ENCODE data around the gene RNF44. TPM values are rescaled to one million over a fixed set of nuclear protein-coding genes. Genes with fewer than 3 reads are reported as not detected.

RNF44 gene
- polyA plus RNA-seq, 1 donor = 56.3 TPM

GRCh38 chr5:176543428-176544182 is 6.4 kb upstream of the RNF44 start:
- no CpG with 5 or more reads among the region's 63 CpGs for WGBS (ENCODE audit: insufficient coverage, low lambda C conversion rate)
- H3K4me1 ChIP-seq (ENCODE audit: control insufficient read depth, insufficient read depth, low read length) = peaks cover 54% of the 10 kb centered on the region

GRCh38 chr5:176542596-176543427 is 5.6 kb upstream of the RNF44 start:
- Histone ChIP-seq H3K9me3 (ENCODE audit: control insufficient read depth, low read depth, low read length) (no peaks in the 10 kb centered on the region), H3K36me3 (ENCODE audit: control insufficient read depth, insufficient read depth, low read length) (no peaks in the 10 kb centered on the region), H3K4me3 (ENCODE audit: low read length) (peak overlapping the region; percentile 62), H3K27ac (ENCODE audit: low read length) (peak overlapping the region; percentile 86), H3K4me1 (ENCODE audit: control insufficient read depth, insufficient read depth, low read length) (peaks cover 53% of the 10 kb centered on the region), H3K27me3 (ENCODE audit: control insufficient read depth, insufficient read depth, low read length) (no peaks in the 10 kb centered on the region)
- no CpG with 5 or more reads among the region's 110 CpGs for WGBS (ENCODE audit: insufficient coverage, low lambda C conversion rate)
- DNase-seq = no peak

More at GRCh38 chr5:176543428-176544182, 6.4 kb upstream of the RNF44 start:
- no peaks in the 10 kb centered on the region for H3K9me3 ChIP-seq (ENCODE audit: control insufficient read depth, low read depth, low read length)
- H3K4me3 ChIP-seq (ENCODE audit: low read length) = peak overlapping the region; percentile 77
- no peaks in the 10 kb centered on the region for H3K36me3 ChIP-seq (ENCODE audit: control insufficient read depth, insufficient read depth, low read length)
- DNase-seq = peak; percentile 85 to 93
- peak overlapping the region; percentile 92 for H3K27ac ChIP-seq (ENCODE audit: low read length)
- no peaks in the 10 kb centered on the region for H3K27me3 ChIP-seq (ENCODE audit: control insufficient read depth, insufficient read depth, low read length)

GRCh38 chr5:176542135-176542595 is 5.0 kb upstream of the RNF44 start:
- Histone ChIP-seq H3K4me1 (ENCODE audit: control insufficient read depth, insufficient read depth, low read length) (peaks cover 48% of the 10 kb centered on the region), H3K27ac (ENCODE audit: low read length) (peak overlapping the region; percentile 86), H3K36me3 (ENCODE audit: control insufficient read depth, insufficient read depth, low read length) (no peaks in the 10 kb centered on the region), H3K4me3 (ENCODE audit: low read length) (peak overlapping the region; percentile 62), H3K27me3 (ENCODE audit: control insufficient read depth, insufficient read depth, low read length) (no peaks in the 10 kb centered on the region), H3K9me3 (ENCODE audit: control insufficient read depth, low read depth, low read length) (no peaks in the 10 kb centered on the region)
- DNase-seq = peak in 1 of 2 donors; percentile 71
- no CpG with 5 or more reads among the region's 16 CpGs for WGBS (ENCODE audit: insufficient coverage, low lambda C conversion rate)

- peaks cover 2% of the 10 kb centered on the region for H3K9me3 ChIP-seq (ENCODE audit: control insufficient read depth, low read depth, low read length)
- H3K27ac ChIP-seq (ENCODE audit: low read length) = peak overlapping the region; percentile 86
- no peaks in the 10 kb centered on the region for H3K36me3 ChIP-seq (ENCODE audit: control insufficient read depth, insufficient read depth, low read length)
- H3K27me3 ChIP-seq (ENCODE audit: control insufficient read depth, insufficient read depth, low read length) = no peaks in the 10 kb centered on the region
- H3K4me3 ChIP-seq (ENCODE audit: low read length) = peak overlapping the region; percentile 4
- WGBS (ENCODE audit: insufficient coverage, low lambda C conversion rate) = no CpG with 5 or more reads among the region's 12 CpGs
- H3K4me1 ChIP-seq (ENCODE audit: control insufficient read depth, insufficient read depth, low read length) = peaks cover 42% of the 10 kb centered on the region
- DNase-seq = peak; percentile 73 to 86
Measured at GRCh38 chr5:176541338-176542134, 4.3 kb upstream of the RNF44 start.

GRCh38 chr5:176540956-176541337 is 3.7 kb upstream of the RNF44 start:
- Histone ChIP-seq H3K27me3 (ENCODE audit: control insufficient read depth, insufficient read depth, low read length) (no peaks in the 10 kb centered on the region), H3K4me1 (ENCODE audit: control insufficient read depth, insufficient read depth, low read length) (peaks cover 36% of the 10 kb centered on the region), H3K36me3 (ENCODE audit: control insufficient read depth, insufficient read depth, low read length) (no peaks in the 10 kb centered on the region), H3K9me3 (ENCODE audit: control insufficient read depth, low read depth, low read length) (peaks cover 2% of the 10 kb centered on the region), H3K27ac (ENCODE audit: low read length) (peak overlapping the region; percentile 86), H3K4me3 (ENCODE audit: low read length) (no peak overlapping the region)
- no peak for DNase-seq
- WGBS (ENCODE audit: insufficient coverage, low lambda C conversion rate) = no CpG with 5 or more reads among the region's 8 CpGs

GRCh38 chr5:176540476-176540899 is 3.3 kb upstream of the RNF44 start:
- Histone ChIP-seq H3K27me3 (ENCODE audit: control insufficient read depth, insufficient read depth, low read length) (no peaks in the 10 kb centered on the region), H3K9me3 (ENCODE audit: control insufficient read depth, low read depth, low read length) (peaks cover 2% of the 10 kb centered on the region), H3K36me3 (ENCODE audit: control insufficient read depth, insufficient read depth, low read length) (no peaks in the 10 kb centered on the region), H3K4me3 (ENCODE audit: low read length) (no peak overlapping the region), H3K27ac (ENCODE audit: low read length) (no peak overlapping the region), H3K4me1 (ENCODE audit: control insufficient read depth, insufficient read depth, low read length) (peaks cover 35% of the 10 kb centered on the region)
- no peak for DNase-seq
- no CpG with 5 or more reads among the region's 8 CpGs for WGBS (ENCODE audit: insufficient coverage, low lambda C conversion rate)

GRCh38 chr5:176538989-176539384 is 1.8 kb upstream of the RNF44 start:
- no peak for DNase-seq
- Histone ChIP-seq H3K4me1 (ENCODE audit: control insufficient read depth, insufficient read depth, low read length) (peaks cover 42% of the 10 kb centered on the region), H3K36me3 (ENCODE audit: control insufficient read depth, insufficient read depth, low read length) (peaks cover 1% of the 10 kb centered on the region), H3K27ac (ENCODE audit: low read length) (no peak overlapping the region), H3K27me3 (ENCODE audit: control insufficient read depth, insufficient read depth, low read length) (no peaks in the 10 kb centered on the region), H3K4me3 (ENCODE audit: low read length) (no peak overlapping the region), H3K9me3 (ENCODE audit: control insufficient read depth, low read depth, low read length) (peaks cover 2% of the 10 kb centered on the region)
- no CpG with 5 or more reads among the region's 5 CpGs for WGBS (ENCODE audit: insufficient coverage, low lambda C conversion rate)

- H3K4me1 ChIP-seq (ENCODE audit: control insufficient read depth, insufficient read depth, low read length) = peaks cover 48% of the 10 kb centered on the region
- DNase-seq = no peak
- no peaks in the 10 kb centered on the region for H3K27me3 ChIP-seq (ENCODE audit: control insufficient read depth, insufficient read depth, low read length)
- 33% methylated on average over 1 of the region's 13 CpGs for WGBS (ENCODE audit: insufficient coverage, low lambda C conversion rate)
- peaks cover 2% of the 10 kb centered on the region for H3K9me3 ChIP-seq (ENCODE audit: control insufficient read depth, low read depth, low read length)
- H3K36me3 ChIP-seq (ENCODE audit: control insufficient read depth, insufficient read depth, low read length) = peaks cover 4% of the 10 kb centered on the region
- peak overlapping the region; percentile 98 for H3K4me3 ChIP-seq (ENCODE audit: low read length)
- peak overlapping the region; percentile 100 for H3K27ac ChIP-seq (ENCODE audit: low read length)
Measured at GRCh38 chr5:176538230-176538988, 1.2 kb upstream of the RNF44 start.

- Histone ChIP-seq H3K4me3 (ENCODE audit: low read length) (peak overlapping the region; percentile 98), H3K4me1 (ENCODE audit: control insufficient read depth, insufficient read depth, low read length) (peaks cover 55% of the 10 kb centered on the region), H3K9me3 (ENCODE audit: control insufficient read depth, low read depth, low read length) (peaks cover 2% of the 10 kb centered on the region), H3K27ac (ENCODE audit: low read length) (peak overlapping the region; percentile 100), H3K27me3 (ENCODE audit: control insufficient read depth, insufficient read depth, low read length) (no peaks in the 10 kb centered on the region), H3K36me3 (ENCODE audit: control insufficient read depth, insufficient read depth, low read length) (peaks cover 4% of the 10 kb centered on the region)
- DNase-seq = peak; percentile 100
- no CpG with 5 or more reads among the region's 43 CpGs for WGBS (ENCODE audit: insufficient coverage, low lambda C conversion rate)
Measured at GRCh38 chr5:176537554-176538229, 490 bp upstream of the RNF44 start.
